Effector CD8-positive, alpha-beta T cell (primary cell): ENCODE measurements around the gene CAMTA1.
"Not testable (repeated sequence)": the region's sequence is repeated elsewhere in the genome, so short reads cannot be mapped to it uniquely, and the experiment has no call there.

ENCODE experiments used
- DNase-seq: peaks from one replicate; lab custom pipeline; 2025; lab: John Stamatoyannopoulos, UW

The CAMTA1 gene

DNA sequence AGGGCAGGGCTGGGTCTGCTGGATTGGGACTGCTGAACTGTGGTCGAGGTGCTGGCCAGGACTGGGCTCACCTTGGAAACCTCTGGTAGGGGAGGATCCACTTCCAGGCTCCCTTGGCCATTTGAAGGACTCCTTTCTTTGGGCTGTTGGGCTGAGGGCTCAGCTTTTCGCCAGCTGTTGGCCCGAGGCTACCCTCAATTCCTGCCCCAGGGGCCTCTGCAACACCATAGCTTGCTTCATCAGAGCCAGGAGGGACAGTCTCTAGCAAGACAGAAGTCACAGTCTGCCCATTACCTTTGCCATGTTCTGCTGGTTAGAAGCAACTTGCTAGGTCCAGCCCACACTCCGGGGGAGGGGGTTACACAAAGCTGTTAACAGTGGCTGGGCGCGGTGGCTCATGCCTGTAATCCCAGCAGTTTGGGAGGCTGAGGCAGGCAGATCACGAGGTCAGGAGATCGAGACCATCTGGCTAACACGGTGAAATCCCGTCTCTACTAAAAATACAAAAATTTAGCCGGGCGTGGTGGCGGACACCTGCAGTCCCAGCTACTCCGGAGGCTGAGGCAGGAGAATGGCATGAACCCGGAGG is 25.0 kb downstream of the CAMTA1 start:
- DNase-seq, result not testable (repeated sequence)

DNA sequence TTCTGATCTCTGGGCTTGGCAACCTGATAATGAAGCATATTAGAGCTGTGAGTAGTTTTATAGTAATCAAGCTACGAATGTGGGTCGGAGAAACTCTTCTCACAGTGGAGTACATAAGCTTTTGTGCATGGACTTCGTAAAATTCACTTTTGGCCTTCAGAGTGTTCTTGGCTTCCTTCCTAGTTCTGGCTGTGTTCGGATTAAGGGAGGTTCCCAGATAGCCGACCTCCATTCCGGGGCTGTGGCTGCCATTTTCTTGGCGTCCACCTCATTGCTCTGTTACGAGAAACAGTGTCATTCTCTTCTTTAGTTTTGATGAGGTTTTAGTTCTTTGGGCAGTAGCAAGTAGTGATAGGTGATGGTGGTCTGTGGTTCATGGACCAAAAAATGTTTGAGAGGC is 26.3 kb downstream of the CAMTA1 start:
- DNase-seq, result no peak

DNA sequence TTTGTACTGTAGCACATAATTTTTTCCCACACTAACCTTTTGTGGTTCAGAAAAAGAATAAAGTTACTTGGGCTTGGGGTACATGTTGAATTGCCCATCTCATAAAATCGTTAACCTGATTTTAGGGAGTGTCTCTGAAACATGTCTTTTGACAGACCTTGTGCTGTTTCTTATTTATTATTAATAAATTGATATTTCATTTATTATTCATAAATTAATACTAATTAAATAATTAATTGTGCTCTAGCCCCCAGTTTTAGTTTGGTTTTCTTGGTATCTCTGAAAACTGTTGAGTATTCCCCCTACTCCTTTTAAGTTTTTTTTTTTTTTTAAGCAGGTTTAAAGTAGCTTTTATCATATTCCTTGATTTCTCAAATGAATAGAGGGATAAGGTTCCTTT is 27.9 kb downstream of the CAMTA1 start:
- no peak for DNase-seq

DNA sequence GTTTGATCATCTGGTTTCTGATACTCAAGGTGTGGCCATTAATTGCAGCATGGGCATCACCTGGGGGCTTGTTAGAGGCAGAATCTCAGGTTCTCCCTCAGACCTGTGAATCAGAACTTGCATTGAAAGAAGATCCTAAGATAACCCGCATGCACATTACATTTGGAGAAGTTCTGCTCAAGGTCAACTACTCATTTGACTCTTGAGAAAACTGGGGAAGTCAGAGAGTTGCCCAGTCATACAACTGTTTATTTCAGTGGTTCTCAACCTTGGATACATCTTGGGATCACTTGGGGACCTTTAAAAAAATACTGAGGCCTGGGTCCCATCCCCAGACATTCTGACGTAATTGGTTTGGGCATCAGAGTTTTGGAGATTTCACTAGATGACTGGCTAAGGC is 30.5 kb downstream of the CAMTA1 start:
- DNase-seq, result no peak

DNA sequence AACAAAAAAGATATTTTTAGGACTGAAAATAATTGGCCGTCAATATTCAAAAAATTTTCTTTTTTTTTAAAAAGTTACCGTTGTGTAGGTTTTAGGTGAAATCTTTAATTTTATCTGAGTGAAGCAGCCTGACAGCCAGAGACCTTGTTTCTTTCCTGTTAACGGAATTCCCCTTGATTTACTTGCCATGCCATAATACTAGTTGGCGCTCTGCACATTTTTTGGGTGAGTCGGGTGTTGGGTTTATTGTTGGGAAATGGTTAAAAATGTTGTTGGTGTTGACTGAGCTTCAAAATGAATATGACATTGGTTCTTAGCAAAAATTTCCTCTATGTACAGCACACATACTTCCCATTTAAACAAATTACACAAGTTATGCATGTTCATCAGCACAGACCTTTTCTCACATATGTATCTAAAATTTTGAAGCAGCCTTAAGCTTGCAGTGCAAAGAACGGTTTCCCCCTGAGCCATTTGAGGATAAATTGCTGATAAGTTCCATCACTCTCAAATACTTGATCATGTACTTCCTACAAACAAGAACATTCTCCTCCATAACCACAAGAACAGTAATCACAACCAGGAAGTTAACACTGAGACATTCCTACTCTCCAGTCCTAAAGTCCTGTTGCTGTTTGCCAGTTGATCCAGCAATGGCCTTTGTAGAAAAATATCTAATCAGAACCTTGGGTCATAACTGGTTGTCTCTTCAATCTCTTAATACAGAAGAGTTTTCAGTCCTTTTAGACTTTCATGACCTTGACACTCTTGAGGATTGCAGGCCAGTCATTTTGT is 34.2 kb downstream of the CAMTA1 start:
- no peak for DNase-seq

DNA sequence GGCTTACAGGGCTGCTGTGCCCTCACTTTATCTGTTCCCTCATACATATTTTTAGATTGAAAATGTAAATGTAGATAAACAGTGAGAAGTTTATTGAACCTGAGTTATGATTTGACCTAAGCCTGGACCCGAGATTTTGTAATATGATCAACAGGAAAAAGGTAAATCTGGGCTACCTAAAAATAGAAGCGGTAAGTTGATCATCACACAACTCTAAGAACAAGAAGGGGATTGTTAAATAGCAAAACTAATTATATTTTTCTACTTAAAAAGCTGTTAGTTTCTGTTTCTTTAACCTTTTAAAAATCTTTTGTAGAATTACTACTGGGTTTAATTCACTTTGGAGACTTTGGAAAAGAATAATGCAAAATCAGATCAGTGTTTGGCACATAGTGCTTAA is 35.6 kb downstream of the CAMTA1 start:
- no peak for DNase-seq

DNA sequence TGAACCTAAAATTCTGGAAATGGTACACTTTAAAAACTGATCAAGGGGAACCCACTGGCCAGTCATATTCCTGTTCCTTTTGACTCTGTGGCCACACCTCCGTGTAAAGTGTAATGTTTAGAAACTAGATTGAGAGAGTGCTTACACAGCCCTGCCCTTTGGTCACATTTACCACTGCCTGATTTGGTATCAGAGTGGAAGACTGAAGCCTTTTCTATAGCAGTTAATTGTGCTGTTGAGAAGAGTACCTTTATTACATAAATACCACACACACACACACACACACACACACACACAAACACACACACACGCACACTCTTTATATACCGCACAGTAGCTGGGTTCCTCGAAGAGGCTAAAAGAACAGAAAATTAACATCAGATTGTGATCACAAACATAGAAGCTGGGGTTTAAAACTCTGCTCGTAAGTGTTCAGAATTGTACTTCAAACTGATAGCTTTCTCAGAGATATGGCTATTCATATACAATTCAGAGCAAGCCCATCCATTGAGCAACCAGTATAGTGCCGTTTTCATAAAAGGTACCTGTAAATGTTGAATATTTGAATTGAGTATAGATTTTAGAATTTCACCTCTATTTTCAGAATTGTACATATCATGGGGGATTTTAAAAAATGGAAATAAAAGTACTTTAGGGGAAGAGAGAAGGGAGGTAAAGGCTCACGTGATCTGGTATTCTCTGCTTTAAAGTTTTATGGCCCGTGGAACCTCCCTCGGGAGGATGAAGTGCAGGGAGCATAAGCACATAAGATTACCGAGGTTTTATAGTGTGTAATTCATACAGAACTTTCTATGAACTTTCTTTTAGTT is 37.5 kb downstream of the CAMTA1 start:
- DNase-seq, result no peak

DNA sequence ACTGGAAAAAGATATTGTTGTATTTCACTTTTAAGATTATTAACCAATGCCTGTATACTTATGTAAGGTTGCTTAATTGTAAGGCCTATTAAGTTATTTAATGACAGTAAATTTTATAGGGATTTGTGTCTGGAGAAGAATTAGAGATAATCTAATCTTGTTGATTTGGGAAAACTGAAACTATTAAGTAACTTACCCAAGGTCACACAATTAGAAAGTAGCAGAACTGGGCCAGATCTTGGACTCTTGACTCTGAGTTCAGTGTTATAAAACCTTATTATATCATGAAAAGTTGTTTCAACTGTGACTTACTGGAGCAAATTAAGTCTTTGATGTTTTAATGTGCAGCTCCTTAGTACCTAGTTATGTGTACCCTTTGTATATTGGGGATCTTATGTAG is 38.5 kb downstream of the CAMTA1 start:
- no peak for DNase-seq

DNA sequence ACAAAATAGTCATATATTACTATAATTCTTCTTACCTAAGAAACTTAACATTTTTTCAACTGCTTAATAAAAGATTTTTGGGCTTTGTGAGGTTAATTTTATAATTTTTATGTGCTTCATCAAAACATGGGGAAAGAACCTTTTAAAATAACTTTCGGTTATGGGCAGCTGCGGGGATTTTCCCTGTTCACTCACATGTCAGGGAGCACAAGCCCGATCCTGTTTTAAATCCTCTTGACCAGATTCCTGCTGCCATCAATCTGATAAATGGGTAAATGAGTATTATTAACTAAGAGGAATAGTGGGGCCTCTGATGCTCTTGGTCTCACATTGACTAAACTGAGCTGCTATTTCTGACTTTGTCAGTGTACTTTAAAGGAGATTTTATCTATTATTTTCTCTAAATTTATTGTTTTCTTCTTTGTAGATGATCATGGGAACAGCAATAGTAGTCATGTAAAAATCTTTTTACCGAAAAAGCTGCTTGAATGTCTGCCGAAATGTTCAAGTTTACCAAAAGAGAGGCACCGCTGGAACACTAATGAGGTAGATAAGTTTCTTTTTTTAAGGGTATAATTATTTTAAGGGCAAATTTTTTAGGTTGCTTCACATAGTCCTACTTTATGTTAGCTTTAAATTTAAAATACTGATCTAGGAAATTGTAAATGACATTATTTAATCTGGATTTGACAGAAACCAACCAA is 39.6 kb downstream of the CAMTA1 start:
- no peak for DNase-seq

DNA sequence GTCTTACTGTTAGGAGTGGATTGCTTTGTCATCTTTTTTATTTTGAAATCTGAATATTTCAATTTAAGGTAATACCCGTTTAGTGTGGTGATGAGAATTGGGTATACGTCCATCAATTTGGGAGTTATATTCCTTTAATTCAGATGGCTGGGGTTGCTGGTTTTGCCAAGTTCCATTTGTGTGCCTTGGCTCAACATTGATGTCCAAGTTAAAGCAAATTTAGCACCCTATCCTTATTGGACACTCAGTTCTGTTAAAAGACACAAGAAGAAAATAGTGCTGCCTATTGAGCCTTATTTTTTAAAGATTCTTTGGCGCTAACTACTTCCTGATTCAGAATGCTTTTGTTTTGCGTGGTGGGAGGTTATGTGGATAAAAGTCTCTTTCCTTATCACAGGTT is 40.6 kb downstream of the CAMTA1 start:
- no peak for DNase-seq

DNA sequence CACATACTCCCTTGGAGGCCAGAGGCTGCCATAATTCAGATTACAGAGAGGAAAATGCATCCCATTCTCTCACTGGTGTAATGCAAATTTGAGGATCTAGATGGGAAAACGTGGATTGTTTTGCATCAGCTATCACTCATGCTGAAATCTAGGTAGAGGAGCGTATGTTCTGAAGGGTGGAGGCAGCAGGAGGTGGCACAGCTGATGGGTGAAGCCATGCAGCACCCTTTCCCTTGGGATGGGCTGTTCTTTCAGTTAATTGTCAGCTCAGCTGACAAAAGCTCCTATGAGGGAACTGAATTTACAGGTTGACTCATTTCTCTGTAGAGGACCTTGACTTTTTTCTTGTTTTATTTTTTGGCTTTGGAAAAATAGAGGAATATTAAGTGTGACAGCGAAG is 41.8 kb downstream of the CAMTA1 start:
- DNase-seq, result no peak

DNA sequence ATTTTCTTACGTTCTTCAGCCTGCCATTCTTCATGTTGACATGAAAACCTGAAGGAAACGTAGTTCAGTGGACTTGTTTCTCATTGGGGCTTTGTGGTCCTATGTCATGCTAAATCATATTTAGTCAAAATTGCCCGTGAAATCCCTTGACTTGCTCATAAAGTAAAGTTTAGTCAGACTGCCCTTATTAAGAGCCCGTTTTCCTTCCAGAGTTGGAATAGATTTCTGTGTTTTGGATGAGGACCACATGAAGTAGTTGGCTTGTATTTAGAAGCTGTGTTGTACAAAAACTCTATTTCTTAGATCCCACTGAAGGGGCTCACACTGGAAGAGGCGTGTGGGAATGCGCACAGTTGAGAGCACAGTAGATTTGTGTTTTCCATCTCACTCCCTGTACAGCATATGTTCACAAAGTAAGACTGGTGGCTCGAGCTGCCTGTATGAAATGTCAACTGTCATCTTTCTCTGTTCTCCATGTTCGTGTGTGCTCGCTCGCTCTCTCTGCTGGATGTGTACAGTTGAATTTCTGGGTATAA is 42.4 kb downstream of the CAMTA1 start:
- no peak for DNase-seq

DNA sequence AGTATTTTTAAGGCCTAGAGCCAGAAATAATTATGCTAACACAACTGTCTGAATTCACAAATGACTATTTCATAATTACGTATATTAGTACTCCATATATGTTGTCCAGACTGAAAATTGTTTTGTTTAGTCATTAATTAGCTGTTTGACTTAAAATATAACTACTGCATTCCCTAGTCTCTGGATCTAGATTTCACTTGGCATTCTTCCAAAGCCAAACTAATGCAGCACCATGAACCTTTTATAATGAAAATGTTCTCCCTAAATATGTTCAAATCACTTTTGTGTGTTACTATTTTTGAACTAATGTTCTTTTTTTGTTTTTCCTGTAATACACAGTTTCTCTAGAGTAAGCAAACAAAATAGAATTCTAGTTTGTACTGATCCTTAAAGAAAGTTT is 46.1 kb downstream of the CAMTA1 start:
- no peak for DNase-seq

DNA sequence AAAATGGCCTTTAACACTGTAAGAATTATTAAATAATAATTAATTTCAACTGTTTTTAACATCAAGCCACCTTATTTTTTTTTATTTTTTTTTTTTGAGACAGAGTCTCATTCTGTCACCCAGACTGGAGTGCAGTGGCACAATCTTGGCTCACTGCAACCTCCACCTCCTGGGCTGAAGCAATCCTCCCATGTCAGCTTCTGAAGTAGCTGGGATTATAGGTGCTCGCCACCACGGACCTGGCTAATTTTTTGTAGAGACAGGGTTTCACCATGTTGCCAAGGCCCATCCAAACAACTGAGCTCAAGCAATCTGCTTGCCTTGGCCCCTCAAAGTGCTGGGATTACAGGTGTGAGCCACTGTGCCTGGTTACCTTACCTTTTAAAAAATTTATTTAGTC is 46.8 kb downstream of the CAMTA1 start:
- DNase-seq, result not testable (repeated sequence)

DNA sequence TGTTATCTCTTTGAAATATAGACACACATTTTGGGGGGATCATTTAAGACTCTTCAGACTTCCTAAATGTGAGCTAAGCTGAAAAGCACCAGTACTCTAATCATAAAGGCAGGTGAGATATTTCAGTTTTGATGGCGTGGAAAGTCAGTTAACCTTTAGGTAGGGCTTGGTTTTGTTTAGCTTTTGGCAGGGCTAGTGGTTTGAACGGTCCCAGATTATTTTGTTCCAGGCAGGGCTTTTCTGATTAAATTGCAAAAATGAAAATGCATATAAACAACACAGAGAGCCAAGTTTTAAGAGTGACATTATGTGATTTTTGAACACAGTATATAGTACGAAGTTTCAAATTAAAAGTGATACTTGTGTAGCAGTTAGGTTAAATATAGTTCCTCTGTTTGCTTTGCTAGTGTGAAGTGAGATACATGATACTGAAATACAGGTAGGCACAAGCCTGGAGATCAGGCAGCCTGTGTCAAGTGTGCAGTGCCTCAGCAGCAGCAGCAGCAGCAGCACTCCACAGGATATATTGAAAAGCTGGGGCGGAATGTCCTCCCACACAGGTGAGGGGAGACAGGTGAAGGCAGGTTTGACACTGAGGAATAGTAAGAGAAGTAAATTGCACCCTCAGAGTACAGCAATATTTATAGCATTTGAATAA is 47.4 kb downstream of the CAMTA1 start:
- no peak for DNase-seq

DNA sequence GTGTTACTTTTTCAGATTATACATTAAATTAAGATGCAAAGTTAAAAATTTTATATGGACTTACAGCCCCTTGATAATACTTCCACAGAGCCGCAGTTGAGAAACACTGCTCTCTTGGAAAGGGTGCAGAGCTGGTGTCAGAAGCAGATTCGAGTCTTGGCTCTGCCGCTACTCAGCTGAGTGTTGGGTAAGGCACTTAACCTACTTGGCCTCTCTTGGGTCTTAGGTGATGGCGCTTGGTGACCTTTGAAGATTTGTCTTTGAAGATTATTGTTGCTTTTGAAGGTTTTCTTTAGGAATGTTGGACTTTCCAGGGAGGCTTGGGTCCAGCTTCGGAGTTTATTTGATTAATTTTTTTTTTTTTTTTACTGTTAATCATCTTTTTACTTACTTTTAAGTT is 48.5 kb downstream of the CAMTA1 start:
- DNase-seq, result no peak

DNA sequence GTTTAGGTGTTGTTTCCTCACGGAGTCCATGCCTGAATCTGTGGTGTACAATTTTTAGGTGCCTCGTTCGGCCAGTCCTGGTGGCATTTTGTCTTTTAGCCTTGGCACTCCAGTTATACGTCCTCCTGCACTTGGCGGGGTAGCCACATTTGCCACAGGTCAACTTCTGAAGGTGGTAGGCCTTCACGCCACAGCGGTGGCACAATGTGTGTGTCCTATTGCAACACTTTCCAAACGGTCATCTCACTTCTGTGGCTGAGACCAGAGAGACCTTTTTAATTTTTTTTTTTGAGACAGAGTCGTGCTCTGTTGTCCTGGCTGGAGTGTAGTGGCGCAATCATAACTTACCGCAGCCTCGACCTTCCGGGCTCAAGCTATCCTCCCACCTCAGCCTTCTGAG is 49.1 kb downstream of the CAMTA1 start:
- no peak for DNase-seq

DNA sequence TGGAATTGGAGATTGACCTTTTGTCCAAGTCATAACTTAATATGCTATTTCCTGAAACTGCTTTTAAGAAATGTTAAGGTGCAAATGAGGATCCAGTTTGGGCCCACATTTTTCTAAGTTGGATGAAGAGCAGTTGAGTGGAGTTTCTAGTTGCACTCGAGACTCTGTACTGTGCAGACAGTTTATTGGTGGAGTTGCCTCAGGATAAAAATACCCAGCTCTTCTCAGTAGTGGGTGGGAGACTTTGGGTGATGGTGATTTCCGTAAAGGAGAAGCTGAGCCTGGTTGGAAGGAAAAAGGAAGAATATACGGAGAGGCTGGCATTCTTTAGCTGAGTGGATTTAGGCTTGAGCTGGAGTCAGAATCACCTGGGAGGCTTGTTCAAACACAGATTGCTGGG is 49.9 kb downstream of the CAMTA1 start:
- DNase-seq, result no peak

DNA sequence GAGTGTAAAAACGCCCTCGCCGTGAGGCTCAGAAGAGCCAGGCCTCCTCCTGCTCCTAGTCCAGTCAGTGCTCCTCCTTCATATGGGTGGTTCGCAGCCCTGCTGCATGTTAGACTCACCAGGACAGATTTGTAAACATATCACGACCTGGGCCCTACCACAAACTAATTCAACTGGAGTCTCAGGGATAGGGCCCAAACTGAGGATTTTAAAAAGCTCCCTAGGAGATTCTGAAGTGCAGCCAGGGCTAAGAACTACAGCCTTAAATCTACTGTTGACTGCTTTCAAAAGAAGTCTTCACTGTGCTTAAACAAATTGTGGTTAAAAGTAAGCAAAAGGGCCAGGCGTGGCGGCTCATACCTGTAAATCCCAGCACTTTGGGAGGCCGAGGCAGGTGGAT is 57.0 kb downstream of the CAMTA1 start:
- no peak for DNase-seq

DNA sequence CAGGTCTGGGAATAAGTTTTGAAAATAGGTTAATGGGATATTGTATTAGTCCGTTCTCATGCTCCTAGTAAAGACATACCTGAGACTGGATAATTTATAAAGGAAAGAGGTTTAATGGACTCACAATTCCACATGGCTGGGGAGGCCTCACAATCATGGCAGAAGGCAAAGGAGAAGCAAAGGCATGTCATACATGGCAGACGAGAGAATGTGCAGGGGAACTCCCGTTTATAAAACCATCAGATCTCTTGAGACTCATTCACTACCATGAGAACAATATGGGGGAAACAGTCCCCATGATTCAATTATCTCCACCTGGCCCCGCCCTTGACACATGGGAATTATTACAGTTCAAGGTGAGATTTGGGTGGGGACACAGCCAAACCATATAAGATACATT is 60.5 kb downstream of the CAMTA1 start:
- not testable (repeated sequence) for DNase-seq

DNA sequence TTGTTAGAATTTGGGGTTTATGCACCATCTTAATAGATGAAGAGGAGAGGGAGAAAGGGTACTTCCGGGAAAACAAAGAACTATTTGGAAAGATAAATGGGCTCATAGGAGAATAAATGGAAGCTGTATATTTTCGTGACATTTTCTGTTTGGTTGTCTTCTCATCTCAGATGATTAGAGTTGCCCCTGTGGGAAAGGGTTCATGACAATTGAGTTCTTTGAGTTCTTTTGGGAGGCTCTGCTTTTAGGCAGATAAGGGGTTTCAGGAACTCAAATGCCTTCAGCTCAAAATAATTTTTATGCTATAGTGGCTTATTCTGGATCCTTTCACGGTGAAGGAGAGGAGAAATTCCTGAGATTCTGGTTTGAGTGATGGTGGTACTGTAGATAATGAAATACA is 63.6 kb downstream of the CAMTA1 start:
- no peak for DNase-seq

DNA sequence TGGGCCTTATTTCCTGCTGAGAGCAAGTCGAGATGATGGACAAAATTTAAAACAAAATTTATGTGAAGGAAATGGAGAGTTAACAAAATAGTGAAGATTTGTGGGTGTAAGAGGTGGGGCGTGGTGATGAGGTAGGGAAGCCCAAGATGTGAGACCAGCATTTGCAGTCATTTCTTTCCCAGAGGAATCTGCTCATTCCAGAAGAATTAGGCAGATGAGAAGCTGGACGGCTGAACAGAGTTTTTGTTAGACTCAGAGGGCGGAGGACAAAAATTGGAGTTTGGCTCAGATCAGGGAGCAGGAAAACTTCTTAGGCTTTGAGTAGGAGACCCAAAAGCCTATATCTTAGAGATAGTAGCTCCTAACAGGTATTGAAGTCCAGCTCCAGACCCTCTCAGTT is 65.3 kb downstream of the CAMTA1 start:
- DNase-seq, result no peak
